ENCODE results near the gene HNRNPUL2. TPM values are rescaled to one million over a fixed set of nuclear protein-coding genes. Genes with fewer than 3 reads are reported as not detected.

Gene HNRNPUL2
- total RNA-seq, 2 experiments from 2014 or later = 54.9 to 58.6 TPM

DNA sequence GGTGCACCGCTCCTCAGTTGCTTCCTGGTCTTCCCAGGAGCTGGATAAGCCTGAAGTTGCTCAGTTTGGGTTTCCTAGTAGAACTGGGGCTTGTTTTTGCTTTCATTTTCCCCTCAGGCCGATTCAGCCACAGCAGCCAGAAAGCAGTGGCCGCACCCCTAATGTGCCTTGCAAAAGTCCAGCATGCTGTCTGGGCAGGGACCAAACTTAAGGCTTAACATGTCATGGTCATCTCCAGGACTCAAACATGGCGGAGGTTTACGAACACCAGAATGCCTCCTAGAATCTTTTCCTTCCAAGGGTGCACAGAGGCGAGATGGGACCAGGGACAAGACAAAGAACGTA lies 17.3 kb downstream of the HNRNPUL2 start:
- TF ChIP-seq, protein P1, sequence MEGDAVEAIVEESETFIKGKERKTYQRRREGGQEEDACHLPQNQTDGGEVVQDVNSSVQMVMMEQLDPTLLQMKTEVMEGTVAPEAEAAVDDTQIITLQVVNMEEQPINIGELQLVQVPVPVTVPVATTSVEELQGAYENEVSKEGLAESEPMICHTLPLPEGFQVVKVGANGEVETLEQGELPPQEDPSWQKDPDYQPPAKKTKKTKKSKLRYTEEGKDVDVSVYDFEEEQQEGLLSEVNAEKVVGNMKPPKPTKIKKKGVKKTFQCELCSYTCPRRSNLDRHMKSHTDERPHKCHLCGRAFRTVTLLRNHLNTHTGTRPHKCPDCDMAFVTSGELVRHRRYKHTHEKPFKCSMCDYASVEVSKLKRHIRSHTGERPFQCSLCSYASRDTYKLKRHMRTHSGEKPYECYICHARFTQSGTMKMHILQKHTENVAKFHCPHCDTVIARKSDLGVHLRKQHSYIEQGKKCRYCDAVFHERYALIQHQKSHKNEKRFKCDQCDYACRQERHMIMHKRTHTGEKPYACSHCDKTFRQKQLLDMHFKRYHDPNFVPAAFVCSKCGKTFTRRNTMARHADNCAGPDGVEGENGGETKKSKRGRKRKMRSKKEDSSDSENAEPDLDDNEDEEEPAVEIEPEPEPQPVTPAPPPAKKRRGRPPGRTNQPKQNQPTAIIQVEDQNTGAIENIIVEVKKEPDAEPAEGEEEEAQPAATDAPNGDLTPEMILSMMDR (IDR thresholded peaks at IDR 0.05) = no peak
- no peaks in the 10 kb centered on the region for H3K9me3 Mint-ChIP-seq
- no peaks in the 10 kb centered on the region for H3K27me3 Mint-ChIP-seq
- H3K36me3 Mint-ChIP-seq (ENCODE audit: low read depth) = peaks cover 57% of the 10 kb centered on the region
- intact Hi-C loops (cut with micrococcal nuclease) = no loop called here
- peak overlapping the region; percentile 91 for H3K4me3 Mint-ChIP-seq
- ChIA-PET POLR2A (interaction anchor here (1.0 to 6.3 kb wide), 18 partner anchors 13 to 174 kb away, joined by 3 to 41 read pairs (median 8); partner anchors contain the start of genes C11orf98, CSKMT, GANAB and HNRNPUL2), CTCF (interaction anchor here (1.0 to 2.5 kb wide), 4 partner anchors 9 to 77 kb away, joined by 3 to 13 read pairs (median 6); partner anchors contain the start of genes HNRNPUL2 and TMEM179B)
- H3K4me1 Mint-ChIP-seq (ENCODE audit: low read depth) = peaks cover 71% of the 10 kb centered on the region
- DNase-seq = peak; percentile 34
- no peak for ATAC-seq
- peak overlapping the region; percentile 99 for H3K27ac Mint-ChIP-seq

DNA sequence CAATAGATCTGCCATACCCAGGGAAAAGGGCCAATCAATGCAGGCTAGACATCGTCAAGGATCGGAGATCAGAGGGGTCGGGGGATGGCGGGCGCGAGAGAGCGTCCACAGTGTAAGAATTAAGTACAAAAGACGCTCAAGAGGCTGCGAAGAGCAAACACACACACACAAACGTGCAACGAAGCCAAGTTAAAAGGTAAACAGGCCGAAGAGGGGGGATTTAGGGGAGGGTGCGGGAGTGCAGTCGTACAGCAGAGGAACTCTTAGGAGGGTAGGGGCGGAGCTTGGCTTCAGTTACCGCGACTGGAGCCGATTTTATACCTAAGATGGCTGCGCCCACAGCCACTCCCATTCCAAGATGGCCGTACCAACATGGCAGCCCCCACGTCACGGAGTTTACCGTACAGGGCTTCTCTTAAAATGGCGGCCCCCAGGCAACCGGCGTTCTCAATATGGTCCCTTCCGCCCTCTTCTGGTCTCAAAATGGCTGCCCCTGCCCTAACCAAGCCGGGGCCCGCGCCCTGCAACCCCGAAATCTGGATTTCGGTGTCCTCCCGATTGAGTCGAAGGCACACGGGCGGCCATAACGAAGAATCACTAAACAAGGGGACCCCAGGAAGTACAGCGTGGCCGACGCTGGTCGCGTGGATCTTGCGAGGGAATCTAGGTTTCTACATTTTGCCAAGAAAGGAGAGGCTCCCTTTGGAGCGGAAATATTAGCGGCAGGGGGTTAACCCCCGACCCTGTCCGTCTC lies 17.8 kb downstream of the HNRNPUL2 start:
- DNase-seq = peak; percentile 99
- TF ChIP-seq, protein P1 (IDR thresholded peaks at IDR 0.05) = no peak
- H3K4me1 Mint-ChIP-seq (ENCODE audit: low read depth) = peaks cover 67% of the 10 kb centered on the region
- peak overlapping the region; percentile 91 for H3K4me3 Mint-ChIP-seq
- H3K27ac Mint-ChIP-seq = peak overlapping the region; percentile 99
- intact Hi-C loops (cut with micrococcal nuclease) = no loop called here
- CTCF ChIA-PET = interaction anchor here (1.0 to 2.5 kb wide), 6 partner anchors 9 to 78 kb away, joined by 3 to 13 read pairs (median 3); partner anchors contain the start of genes HNRNPUL2, LBHD1, TMEM179B and UQCC3
- H3K36me3 Mint-ChIP-seq (ENCODE audit: low read depth) = peaks cover 54% of the 10 kb centered on the region
- no peaks in the 10 kb centered on the region for H3K27me3 Mint-ChIP-seq
- peak; percentile 83 for ATAC-seq
- H3K9me3 Mint-ChIP-seq = no peaks in the 10 kb centered on the region
- POLR2A ChIA-PET = interaction anchor here (0.6 to 6.3 kb wide), 29 partner anchors 11 to 174 kb away, joined by 3 to 41 read pairs (median 4); partner anchors contain the start of genes B3GAT3, C11orf98, CSKMT and GANAB

DNA sequence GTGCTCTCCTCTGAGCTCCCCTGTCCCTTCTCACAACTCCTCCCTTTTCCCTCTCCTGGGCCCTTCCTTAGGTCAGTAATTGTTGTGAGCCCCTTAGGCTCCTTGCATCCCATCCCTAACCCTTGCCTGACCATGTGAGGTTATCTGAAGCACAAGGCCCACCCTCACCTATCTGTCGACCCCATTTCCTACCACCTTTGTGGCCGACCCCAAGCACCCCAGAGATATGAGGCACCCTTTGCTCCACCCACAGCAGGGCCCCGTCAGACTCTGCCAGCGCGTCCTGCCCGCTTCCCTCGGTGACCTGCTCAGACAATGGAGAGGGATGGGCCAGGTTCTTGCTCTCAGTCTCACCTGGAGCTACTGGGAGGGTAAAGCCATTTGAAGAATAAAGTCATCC lies 18.5 kb downstream of the HNRNPUL2 start:
- POLR2A ChIA-PET = interaction anchor here (0.6 to 6.3 kb wide), 29 partner anchors 12 to 175 kb away, joined by 3 to 41 read pairs (median 4); partner anchors contain the start of genes B3GAT3, C11orf98, CSKMT and GANAB
- no peaks in the 10 kb centered on the region for H3K27me3 Mint-ChIP-seq
- CTCF ChIA-PET = interaction anchor here (1.0 to 2.5 kb wide), 9 partner anchors 10 to 314 kb away, joined by 3 to 13 read pairs (median 3); partner anchors contain the start of genes HNRNPUL2, LBHD1, ROM1 and TMEM179B
- H3K36me3 Mint-ChIP-seq (ENCODE audit: low read depth) = peaks cover 50% of the 10 kb centered on the region
- peak; percentile 40 for ATAC-seq
- peak; percentile 76 for DNase-seq
- H3K9me3 Mint-ChIP-seq = no peaks in the 10 kb centered on the region
- H3K27ac Mint-ChIP-seq = peak overlapping the region; percentile 99
- peak overlapping the region; percentile 91 for H3K4me3 Mint-ChIP-seq
- TF ChIP-seq, protein P1 (IDR thresholded peaks at IDR 0.05) = no peak
- intact Hi-C loops (cut with micrococcal nuclease) = no loop called here
- peaks cover 61% of the 10 kb centered on the region for H3K4me1 Mint-ChIP-seq (ENCODE audit: low read depth)

DNA sequence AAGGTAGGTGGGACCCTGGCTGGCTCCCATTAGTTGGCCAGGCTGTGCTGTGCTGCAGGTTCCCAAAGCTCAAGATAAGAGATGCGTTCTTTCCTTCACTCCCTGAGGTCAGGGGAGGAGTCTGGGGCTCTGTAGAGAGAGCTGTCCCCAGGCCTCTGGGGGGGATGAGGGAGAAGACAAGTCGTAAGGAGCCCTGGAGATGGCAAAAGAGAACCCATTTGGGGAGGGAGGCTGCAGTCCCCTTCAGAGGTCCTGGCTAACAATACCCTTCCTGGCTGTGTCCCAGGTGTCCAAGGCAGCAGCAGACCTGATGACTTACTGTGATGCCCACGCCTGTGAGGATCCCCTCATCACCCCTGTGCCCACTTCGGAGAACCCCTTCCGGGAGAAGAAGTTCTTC lies 18.9 kb downstream of the HNRNPUL2 start:
- H3K27ac Mint-ChIP-seq = peak overlapping the region; percentile 99
- no peaks in the 10 kb centered on the region for H3K27me3 Mint-ChIP-seq
- DNase-seq (no peak), ATAC-seq (no peak)
- intact Hi-C loops (cut with micrococcal nuclease) = no loop called here
- ChIA-PET POLR2A (interaction anchor here (0.6 to 6.3 kb wide), 25 partner anchors 14 to 173 kb away, joined by 3 to 41 read pairs (median 5); partner anchors contain the start of genes B3GAT3, C11orf98, CSKMT and HNRNPUL2), CTCF (interaction anchor here (0.9 to 2.5 kb wide), 8 partner anchors 12 to 313 kb away, joined by 3 to 13 read pairs (median 4); partner anchors contain the start of genes HNRNPUL2, LBHD1, ROM1 and TMEM179B)
- peaks cover 57% of the 10 kb centered on the region for H3K4me1 Mint-ChIP-seq (ENCODE audit: low read depth)
- H3K4me3 Mint-ChIP-seq = peak overlapping the region; percentile 91
- H3K36me3 Mint-ChIP-seq (ENCODE audit: low read depth) = peaks cover 47% of the 10 kb centered on the region
- H3K9me3 Mint-ChIP-seq = no peaks in the 10 kb centered on the region
- TF ChIP-seq, protein P1 (IDR thresholded peaks at IDR 0.05) = no peak
